Panc1 (cell line): ENCODE measurements around the gene TNRC18. TPM values are rescaled to one million over a fixed set of nuclear protein-coding genes. Genes with fewer than 3 reads are reported as not detected.
"Not testable (repeated sequence)": the region's sequence is repeated elsewhere in the genome, so short reads cannot be mapped to it uniquely, and the experiment has no call there.

Experiments
- ATAC-seq: fragments of 200-7000 bp; cut with Tn5 transposase; 2 replicates; pipeline ENCODE4 v1.9.1; 2020; ENCODE audit warnings: mild to moderate bottlenecking, moderate library complexity
- BruUV-seq: library from RNA; stranded (reverse); fragments of 400-500 nt; replicated peaks from 2 replicates; lab custom pipeline; 2021; lab: Mats Ljungman, UMichigan
- CTCF ChIA-PET: fragments of 300-600 bp; sonication (Branson Sonifier 250); formaldehyde crosslinking; loops from one replicate; lab custom pipeline; 2022; ENCODE audit warnings: antibody characterized with exemption; lab: Charles Lee
- POLR2A ChIA-PET: fragments of 300-600 bp; sonication (Branson Sonifier 250); formaldehyde crosslinking; loops from one replicate; lab custom pipeline; 2022; ENCODE audit warnings: antibody characterized with exemption; lab: Charles Lee
- DNase-seq: peaks from one replicate; pipeline ENCODE4 v3.0.0-alpha.2; 2010; ENCODE audit warnings: low read depth, low spot score
- H3K27ac ChIP-seq: 2 replicates; pipeline ENCODE4 v1.5.1; 2011; ENCODE audit warnings: mild to moderate bottlenecking, low read length, inconsistent platforms
- H3K27me3 ChIP-seq: fragments of 200-500 bp; sonication (Bioruptor generic); 2 replicates; pipeline ENCODE4 v1.6.0; 2014; ENCODE audit warnings: low read length, inconsistent platforms; ENCODE audit not compliant: control insufficient read depth, insufficient read depth
- H3K36me3 ChIP-seq: fragments of 200-500 bp; sonication (Bioruptor generic); 2 replicates; pipeline ENCODE4 v1.5.1; 2014; ENCODE audit warnings: inconsistent platforms, mild to moderate bottlenecking, low read length, moderate library complexity; ENCODE audit not compliant: control insufficient read depth, insufficient read depth
- H3K4me1 ChIP-seq: 2 replicates; pipeline ENCODE4 v1.5.1; 2011; ENCODE audit warnings: inconsistent platforms, mild to moderate bottlenecking, low read length, moderate library complexity; ENCODE audit not compliant: control insufficient read depth, insufficient read depth
- H3K4me3 ChIP-seq, 2 experiments: 2 replicates each; pipeline ENCODE4 v1.5.1; 2011 to 2012; ENCODE audit warnings: low read depth in 2 of 2, low read length in 2 of 2, mild to moderate bottlenecking in 2 of 2, inconsistent platforms in 1 of 2, moderate library complexity in 1 of 2
- H3K9me3 ChIP-seq: fragments of 200-500 bp; sonication (Bioruptor generic); 2 replicates; pipeline ENCODE4 v1.5.1; 2014; ENCODE audit warnings: low read depth, mild to moderate bottlenecking, inconsistent platforms, low read length, moderate library complexity; ENCODE audit not compliant: control insufficient read depth, insufficient read depth
- POLR2AphosphoS5 ChIP-seq: IDR thresholded peaks from 2 replicates; pipeline ENCODE4 v1.6.1; 2012; ENCODE audit warnings: mild to moderate bottlenecking, low read depth, low read length, moderate library complexity
- SIN3A ChIP-seq: IDR thresholded peaks from 2 replicates; pipeline ENCODE4 v1.6.1; 2012; ENCODE audit warnings: low read depth, mild to moderate bottlenecking, low read length, moderate library complexity, borderline replicate concordance; ENCODE audit not compliant: insufficient read depth
- TCF7L2 ChIP-seq: IDR thresholded peaks from 2 replicates; pipeline ENCODE4 v1.6.1; 2011; ENCODE audit warnings: mild to moderate bottlenecking, low read depth, low read length, inconsistent platforms
- in situ Hi-C: cut with HindIII; loops from 2 replicates; pipeline ENCODE4 v1.10.0; 2016; ENCODE audit warnings: low sequenced_read_pairs, low pct_unique_long_range_greater_than_20kb
- intact Hi-C: fragments of 100-400 bp; cut with micrococcal nuclease; formaldehyde crosslinking; loops from one replicate; pipeline ENCODE4 v1.10.0; 2022; ENCODE audit not compliant: unreplicated experiment
- total RNA-seq: library from RNA; stranded (reverse); gene quantifications from one replicate; pipeline ENCODE4 v1.2.1, GENCODE V29; 2021; ENCODE audit not compliant: unreplicated experiment
- TF ChIP-seq, protein P1 (sequence below): fragments of 450-650 bp; IDR thresholded peaks from 2 replicates; pipeline ENCODE4 v1.5.1; 2017; ENCODE audit warnings: mild to moderate bottlenecking
- TF ChIP-seq, protein P2 (sequence below), 2 experiments: IDR thresholded peaks; 2 replicates each; pipeline ENCODE4 v1.6.1; 2011 to 2012; ENCODE audit warnings: low read depth in 2 of 2, control low read depth in 1 of 2, low read length in 1 of 2, mild to moderate bottlenecking in 1 of 2, moderate library complexity in 1 of 2; ENCODE audit not compliant: insufficient read depth in 1 of 2

Gene TNRC18
- total RNA-seq, 1 experiment from 2014 or later, result 148 TPM

DNA sequence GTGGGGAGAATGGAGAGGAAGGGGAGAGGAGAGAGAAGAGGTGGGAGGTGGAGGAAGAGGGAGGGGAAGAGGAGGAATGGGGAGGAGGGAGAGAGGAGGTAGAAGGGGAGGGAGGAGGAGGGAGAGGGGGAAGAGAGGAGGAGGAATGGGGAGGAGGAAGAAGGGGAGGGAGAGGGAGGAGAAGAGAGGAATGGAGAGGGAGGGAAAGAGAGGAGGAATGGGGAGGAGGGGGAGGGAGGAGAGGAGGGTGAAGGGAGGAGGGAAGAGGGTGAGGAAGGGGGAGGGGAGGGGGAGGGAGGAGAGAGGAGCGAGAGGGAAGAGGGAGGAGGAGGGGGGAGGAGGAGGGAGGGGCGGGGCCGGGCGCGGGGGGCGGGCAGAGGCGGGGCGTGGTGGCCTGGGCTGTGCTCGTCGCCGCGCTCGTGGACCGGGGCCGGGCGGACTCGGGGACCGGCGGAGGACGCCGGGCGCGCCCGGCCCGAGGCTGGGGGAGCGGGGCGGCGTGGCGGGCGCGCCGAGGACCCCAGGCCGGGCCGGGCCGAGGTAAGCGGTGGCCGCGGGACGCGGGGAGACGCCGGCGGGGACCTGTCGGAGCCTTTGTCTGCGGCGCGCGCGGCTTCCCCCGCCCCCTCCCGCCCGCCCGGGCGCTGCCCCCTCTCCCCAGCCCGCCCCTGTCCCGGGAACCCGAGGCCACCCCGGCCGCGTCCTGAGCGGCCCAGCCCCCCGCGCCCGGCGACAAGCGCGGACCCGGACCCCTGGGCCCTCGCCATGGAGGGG, 140.9 kb downstream of the TNRC18 start, which contains the start of gene SLC29A4:
SLC29A4 (plus strand) TSS at position 401 of the 774 bp plus-strand sequence. CDS start 4,874 bp downstream, outside the sequence.
- intact Hi-C loops (no loop called here), in situ Hi-C loops (no loop called here)
- BruUV-seq, result no TSS peak
- ATAC-seq (peak; percentile 77), DNase-seq (no peak)
- Histone ChIP-seq H3K4me1 (peaks cover 8% of the 10 kb centered on the region), H3K4me3 (peak within 1 kb of the TSS; percentile 48 to 59), H3K9me3 (no peaks in the 10 kb centered on the region), H3K36me3 (no peaks in the 10 kb centered on the region), H3K27me3 (no peaks in the 10 kb centered on the region), H3K27ac (no peak within 1 kb of the TSS)
- TF ChIP-seq, protein P1, sequence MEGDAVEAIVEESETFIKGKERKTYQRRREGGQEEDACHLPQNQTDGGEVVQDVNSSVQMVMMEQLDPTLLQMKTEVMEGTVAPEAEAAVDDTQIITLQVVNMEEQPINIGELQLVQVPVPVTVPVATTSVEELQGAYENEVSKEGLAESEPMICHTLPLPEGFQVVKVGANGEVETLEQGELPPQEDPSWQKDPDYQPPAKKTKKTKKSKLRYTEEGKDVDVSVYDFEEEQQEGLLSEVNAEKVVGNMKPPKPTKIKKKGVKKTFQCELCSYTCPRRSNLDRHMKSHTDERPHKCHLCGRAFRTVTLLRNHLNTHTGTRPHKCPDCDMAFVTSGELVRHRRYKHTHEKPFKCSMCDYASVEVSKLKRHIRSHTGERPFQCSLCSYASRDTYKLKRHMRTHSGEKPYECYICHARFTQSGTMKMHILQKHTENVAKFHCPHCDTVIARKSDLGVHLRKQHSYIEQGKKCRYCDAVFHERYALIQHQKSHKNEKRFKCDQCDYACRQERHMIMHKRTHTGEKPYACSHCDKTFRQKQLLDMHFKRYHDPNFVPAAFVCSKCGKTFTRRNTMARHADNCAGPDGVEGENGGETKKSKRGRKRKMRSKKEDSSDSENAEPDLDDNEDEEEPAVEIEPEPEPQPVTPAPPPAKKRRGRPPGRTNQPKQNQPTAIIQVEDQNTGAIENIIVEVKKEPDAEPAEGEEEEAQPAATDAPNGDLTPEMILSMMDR, result no peak
- TF ChIP-seq SIN3A (no peak), TCF7L2 (no peak), POLR2AphosphoS5 (no peak)
- TF ChIP-seq, protein P2, sequence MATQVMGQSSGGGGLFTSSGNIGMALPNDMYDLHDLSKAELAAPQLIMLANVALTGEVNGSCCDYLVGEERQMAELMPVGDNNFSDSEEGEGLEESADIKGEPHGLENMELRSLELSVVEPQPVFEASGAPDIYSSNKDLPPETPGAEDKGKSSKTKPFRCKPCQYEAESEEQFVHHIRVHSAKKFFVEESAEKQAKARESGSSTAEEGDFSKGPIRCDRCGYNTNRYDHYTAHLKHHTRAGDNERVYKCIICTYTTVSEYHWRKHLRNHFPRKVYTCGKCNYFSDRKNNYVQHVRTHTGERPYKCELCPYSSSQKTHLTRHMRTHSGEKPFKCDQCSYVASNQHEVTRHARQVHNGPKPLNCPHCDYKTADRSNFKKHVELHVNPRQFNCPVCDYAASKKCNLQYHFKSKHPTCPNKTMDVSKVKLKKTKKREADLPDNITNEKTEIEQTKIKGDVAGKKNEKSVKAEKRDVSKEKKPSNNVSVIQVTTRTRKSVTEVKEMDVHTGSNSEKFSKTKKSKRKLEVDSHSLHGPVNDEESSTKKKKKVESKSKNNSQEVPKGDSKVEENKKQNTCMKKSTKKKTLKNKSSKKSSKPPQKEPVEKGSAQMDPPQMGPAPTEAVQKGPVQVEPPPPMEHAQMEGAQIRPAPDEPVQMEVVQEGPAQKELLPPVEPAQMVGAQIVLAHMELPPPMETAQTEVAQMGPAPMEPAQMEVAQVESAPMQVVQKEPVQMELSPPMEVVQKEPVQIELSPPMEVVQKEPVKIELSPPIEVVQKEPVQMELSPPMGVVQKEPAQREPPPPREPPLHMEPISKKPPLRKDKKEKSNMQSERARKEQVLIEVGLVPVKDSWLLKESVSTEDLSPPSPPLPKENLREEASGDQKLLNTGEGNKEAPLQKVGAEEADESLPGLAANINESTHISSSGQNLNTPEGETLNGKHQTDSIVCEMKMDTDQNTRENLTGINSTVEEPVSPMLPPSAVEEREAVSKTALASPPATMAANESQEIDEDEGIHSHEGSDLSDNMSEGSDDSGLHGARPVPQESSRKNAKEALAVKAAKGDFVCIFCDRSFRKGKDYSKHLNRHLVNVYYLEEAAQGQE (IDR thresholded peaks at IDR 0.05; ENCODE audit: insufficient read depth in 1 of 2, low read depth in 2 of 2, low read length in 1 of 2), result no peak
- ChIA-PET CTCF (no interaction called here), POLR2A (no interaction called here)

DNA sequence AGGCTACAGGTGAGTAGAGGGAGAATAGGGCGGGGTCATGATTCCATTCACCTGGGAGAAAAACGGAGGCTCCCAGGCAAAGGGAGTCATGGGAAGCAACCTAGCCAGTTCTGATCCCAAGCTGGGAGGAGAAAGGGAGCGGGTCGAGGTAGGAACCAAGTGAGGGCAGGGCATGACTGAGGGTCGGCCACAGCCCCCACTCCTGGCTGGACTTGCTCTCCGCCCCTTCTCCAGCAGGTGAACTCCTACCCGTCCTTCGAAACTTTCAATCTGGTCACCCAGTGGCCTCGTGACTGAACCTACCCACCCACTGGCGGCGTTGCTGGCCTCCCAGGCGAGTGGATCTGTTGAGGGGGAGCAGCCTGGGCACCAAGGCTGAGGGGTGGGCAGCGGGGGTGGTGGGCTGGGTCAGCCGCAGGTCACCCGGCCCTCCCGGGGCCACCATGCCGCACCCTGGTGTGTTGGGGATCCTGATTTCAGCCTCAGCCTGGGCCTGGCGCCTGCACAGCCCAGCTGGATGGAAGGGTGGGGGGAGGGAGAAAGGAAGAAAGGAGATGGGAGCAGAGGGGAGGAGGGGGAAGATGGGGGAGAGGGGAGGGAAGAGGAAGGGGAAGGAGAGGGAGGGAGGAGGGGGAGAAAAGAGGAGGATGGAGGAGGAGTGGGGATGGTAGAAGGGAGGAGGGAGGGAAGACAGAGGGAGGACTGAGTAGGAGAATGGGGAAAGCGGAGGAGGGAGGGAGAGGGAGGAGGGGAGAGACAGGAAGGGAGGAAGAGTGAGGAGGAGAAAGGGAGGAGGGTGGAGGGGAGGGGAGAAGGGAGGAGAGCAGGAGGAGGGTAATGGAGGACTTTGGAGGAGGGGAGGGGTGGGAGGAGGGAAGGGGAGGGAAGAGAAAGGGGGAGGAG, 141.8 kb downstream of the TNRC18 start:
- H3K4me3 ChIP-seq, H3K27ac ChIP-seq, H3K4me1 ChIP-seq, DNase-seq, H3K36me3 ChIP-seq, ATAC-seq, in situ Hi-C loops, H3K27me3 ChIP-seq, CTCF ChIA-PET, BruUV-seq, H3K9me3 ChIP-seq, intact Hi-C loops, POLR2A ChIA-PET: not testable (repeated sequence)
